ENCODE data around the gene RHEBL1.

RHEBL1 gene

DNA sequence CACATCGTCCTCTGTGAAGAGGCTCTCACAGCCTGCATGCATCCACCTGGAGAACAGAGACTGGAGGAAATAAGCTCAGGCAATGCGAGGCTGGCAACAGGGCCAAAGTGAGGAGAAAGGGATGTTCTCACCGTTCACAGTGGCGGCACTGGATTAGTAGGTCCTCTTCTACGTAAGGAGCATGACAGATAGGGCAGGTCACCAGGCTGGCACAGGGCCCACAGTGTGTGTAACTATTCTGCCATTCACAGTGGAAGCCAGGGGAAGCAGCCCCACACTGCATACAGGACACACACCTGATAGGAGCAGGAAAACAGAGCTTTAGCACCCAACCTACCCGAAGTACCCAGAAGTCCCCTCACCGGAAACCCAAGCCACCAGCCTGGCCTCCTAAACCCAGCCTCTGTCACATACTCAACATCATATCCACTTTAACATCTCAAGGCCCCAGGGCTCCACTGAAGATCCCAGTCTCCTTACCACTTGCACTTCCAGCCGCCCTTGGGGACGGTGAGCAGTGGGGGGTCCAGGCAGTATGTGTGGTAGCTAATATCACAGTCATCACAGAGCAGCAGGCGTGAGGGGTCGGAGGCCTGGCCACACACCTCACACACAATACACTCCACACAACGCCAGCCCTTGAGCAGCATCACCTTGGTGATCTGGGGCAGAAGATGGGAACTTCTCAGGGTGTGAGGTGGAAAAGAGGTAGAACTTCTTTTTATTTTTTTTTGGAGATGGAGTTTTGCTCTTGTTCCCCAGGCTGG is 23.5 kb downstream of the RHEBL1 start:
- Histone ChIP-seq H3K27ac (ENCODE audit: low read depth, low read length) (no peak overlapping the region), H3K4me3 (ENCODE audit: low read depth in 1 of 5, low read length in 5 of 5) (no peak overlapping the region), H3K4me1 (ENCODE audit: control insufficient read depth in 5 of 5, insufficient read depth in 5 of 5, low read length in 5 of 5) (no peaks in the 10 kb centered on the region), H3K36me3 (ENCODE audit: control insufficient read depth in 5 of 5, insufficient read depth in 5 of 5, low read length in 5 of 5) (peaks cover 7 to 100% (median 98%) of the 10 kb centered on the region in 5 donors), H3K27me3 (ENCODE audit: control insufficient read depth in 5 of 5, insufficient read depth in 4 of 5, low read length in 5 of 5) (no peaks in the 10 kb centered on the region), H3K9ac (ENCODE audit: low read length in 5 of 5) (no peak overlapping the region), H3K9me3 (ENCODE audit: control insufficient read depth in 5 of 5, low read length in 5 of 5) (no peaks in the 10 kb centered on the region)

DNA sequence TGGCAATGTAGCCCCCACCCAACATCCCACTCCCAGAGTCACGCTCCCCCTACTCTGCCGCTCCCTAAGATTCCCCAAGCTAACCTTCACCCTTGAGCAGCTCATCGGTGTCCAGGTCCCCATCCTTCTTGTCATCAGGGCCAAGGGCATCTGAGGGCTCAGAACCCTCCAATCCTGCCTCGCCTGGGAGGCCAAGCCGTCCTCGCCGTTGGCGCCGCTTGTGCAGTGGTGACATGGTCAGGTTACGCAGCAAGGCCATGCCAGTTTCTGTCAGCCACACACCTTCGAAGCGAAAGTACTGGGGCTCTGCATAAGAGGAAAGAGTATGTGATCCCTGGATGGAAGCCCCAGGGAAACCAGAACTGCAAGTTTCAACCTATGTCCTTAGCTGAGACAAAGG is 25.1 kb downstream of the RHEBL1 start:
- Histone ChIP-seq H3K36me3 (ENCODE audit: control insufficient read depth in 5 of 5, insufficient read depth in 5 of 5, low read length in 5 of 5) (peaks cover 7 to 100% (median 98%) of the 10 kb centered on the region in 5 donors), H3K27me3 (ENCODE audit: control insufficient read depth in 5 of 5, insufficient read depth in 4 of 5, low read length in 5 of 5) (no peaks in the 10 kb centered on the region), H3K4me3 (ENCODE audit: low read depth in 1 of 5, low read length in 5 of 5) (no peak overlapping the region), H3K27ac (ENCODE audit: low read depth, low read length) (no peak overlapping the region), H3K9me3 (ENCODE audit: control insufficient read depth in 5 of 5, low read length in 5 of 5) (no peaks in the 10 kb centered on the region), H3K9ac (ENCODE audit: low read length in 5 of 5) (peak overlapping the region in 1 of 5 donors; percentile 46), H3K4me1 (ENCODE audit: control insufficient read depth in 5 of 5, insufficient read depth in 5 of 5, low read length in 5 of 5) (no peaks in the 10 kb centered on the region)

DNA sequence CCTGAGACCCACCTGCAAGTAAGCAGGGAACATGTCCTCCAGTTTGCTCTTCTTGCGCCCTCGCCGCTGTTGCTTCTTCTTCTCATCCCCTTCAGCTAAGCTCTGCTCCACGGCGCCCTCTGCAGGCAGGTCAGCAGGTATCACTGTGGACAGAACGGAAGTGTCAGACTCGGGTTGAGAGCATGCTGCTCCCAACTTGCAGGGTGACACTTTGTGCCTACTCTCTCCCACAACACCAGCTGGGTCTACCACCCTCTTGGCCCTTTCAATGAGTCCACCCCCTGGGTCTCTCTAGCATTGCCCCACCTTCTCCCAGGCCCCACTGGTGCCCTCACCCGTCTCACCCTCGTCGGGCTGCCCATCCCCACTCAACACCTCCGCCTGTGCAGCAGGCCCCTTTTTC is 25.9 kb downstream of the RHEBL1 start:
- Histone ChIP-seq H3K27ac (ENCODE audit: low read depth, low read length) (no peak overlapping the region), H3K4me3 (ENCODE audit: low read depth in 1 of 5, low read length in 5 of 5) (no peak overlapping the region), H3K9ac (ENCODE audit: low read length in 5 of 5) (no peak overlapping the region), H3K4me1 (ENCODE audit: control insufficient read depth in 5 of 5, insufficient read depth in 5 of 5, low read length in 5 of 5) (no peaks in the 10 kb centered on the region), H3K27me3 (ENCODE audit: control insufficient read depth in 5 of 5, insufficient read depth in 4 of 5, low read length in 5 of 5) (no peaks in the 10 kb centered on the region), H3K36me3 (ENCODE audit: control insufficient read depth in 5 of 5, insufficient read depth in 5 of 5, low read length in 5 of 5) (peaks cover 7 to 100% (median 98%) of the 10 kb centered on the region in 5 donors), H3K9me3 (ENCODE audit: control insufficient read depth in 5 of 5, low read length in 5 of 5) (no peaks in the 10 kb centered on the region)

DNA sequence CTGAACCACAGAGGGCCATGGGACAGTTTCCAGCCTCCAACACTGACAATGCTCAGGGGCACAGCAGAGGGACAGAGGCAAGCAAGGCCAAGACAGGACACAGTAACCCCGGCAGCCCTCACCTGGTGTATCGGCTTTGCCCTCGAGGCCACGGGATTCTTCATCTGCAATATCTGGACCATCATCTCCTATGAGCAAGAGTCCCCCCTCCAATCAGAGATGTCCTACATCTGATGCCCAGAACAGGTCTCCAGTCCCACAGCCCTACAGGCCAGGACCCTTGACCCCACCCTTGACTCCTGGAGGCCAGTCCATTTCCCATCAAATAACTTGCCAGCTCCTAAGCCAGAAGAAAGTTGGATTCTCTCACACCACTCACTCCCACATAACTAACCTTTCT is 26.5 kb downstream of the RHEBL1 start:
- Histone ChIP-seq H3K9me3 (ENCODE audit: control insufficient read depth in 5 of 5, low read length in 5 of 5) (no peaks in the 10 kb centered on the region), H3K27me3 (ENCODE audit: control insufficient read depth in 5 of 5, insufficient read depth in 4 of 5, low read length in 5 of 5) (no peaks in the 10 kb centered on the region), H3K36me3 (ENCODE audit: control insufficient read depth in 5 of 5, insufficient read depth in 5 of 5, low read length in 5 of 5) (peaks cover 2 to 100% (median 98%) of the 10 kb centered on the region in 5 donors), H3K27ac (ENCODE audit: low read depth, low read length) (no peak overlapping the region), H3K4me1 (ENCODE audit: control insufficient read depth in 5 of 5, insufficient read depth in 5 of 5, low read length in 5 of 5) (no peaks in the 10 kb centered on the region), H3K4me3 (ENCODE audit: low read depth in 1 of 5, low read length in 5 of 5) (no peak overlapping the region), H3K9ac (ENCODE audit: low read length in 5 of 5) (no peak overlapping the region)

DNA sequence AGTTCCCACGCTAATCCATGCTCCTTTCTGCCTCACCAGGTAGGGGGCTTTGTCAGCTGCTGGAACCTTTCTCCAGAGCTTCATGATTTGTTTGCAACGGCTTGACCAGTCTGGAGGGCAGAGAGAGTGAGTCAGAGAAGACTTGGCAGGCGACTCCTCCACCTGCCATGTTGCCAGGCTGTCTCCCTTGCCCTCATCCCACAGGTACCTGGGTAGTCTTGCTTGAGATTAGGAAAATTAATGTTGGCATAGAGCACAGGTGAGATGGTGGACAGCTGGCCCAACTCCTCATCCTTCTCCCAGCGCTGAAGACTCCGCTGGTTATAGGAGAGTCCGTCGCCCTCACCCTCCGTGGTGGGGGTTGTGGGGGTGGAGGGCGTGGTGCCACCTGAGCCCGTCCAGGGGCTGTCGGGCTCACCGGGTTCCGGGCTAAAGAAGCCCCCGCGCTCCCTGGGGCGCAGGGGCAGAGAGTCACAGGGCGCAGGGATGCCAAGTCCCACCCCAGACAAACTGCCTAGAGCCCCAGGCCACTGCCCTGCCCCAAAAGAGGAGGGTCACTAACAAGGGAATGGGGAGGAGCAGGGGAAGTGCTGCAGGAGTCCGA is 27.8 kb downstream of the RHEBL1 start:
- Histone ChIP-seq H3K9ac (ENCODE audit: low read length in 5 of 5) (no peak overlapping the region), H3K36me3 (ENCODE audit: control insufficient read depth in 5 of 5, insufficient read depth in 5 of 5, low read length in 5 of 5) (peaks cover 0 to 100% (median 98%) of the 10 kb centered on the region in 5 donors)

DNA sequence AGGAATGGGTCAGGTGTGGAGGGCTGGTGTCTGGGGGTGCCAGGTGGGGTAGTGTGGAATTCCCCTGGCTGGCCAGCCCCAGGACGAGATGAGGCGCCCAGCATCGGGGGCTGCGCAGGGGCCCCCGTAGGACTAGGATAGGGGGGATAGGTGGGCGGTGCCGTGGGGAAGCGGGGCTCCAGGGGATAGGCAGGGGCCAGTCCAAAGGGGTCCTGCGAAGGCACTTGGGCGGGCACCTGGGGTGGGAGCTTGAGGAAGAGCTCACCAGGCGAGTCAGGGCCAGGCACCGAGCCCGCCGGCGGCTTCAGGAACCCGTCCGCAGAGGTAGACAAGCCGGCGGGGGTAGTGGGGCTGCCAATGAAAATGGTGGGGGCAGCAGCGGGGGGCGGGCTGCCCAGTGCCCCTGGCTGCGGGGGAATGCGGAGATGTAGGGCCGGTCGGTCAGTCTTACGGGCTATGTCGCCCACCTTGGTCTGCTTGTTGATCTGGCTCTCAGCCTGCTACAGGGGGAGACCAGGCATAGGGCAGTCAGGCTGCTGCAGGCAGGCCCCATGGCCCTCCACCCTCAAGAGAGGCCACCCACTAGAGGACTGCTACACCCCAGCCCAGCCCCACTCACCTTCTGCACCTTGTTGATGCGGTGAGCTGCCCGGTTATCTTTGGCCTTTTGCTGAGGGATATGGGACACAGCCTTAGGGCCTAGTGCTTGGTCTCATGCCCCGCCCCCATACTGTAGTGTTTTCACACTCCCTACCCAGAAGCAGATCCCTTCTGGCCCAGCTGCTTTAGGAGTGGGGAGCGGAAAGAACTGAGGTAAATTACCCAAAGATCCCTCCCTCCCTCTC is 28.5 kb downstream of the RHEBL1 start:
- Histone ChIP-seq H3K4me1 (ENCODE audit: control insufficient read depth in 5 of 5, insufficient read depth in 5 of 5, low read length in 5 of 5) (no peaks in the 10 kb centered on the region), H3K4me3 (ENCODE audit: low read depth in 1 of 5, low read length in 5 of 5) (no peak overlapping the region), H3K36me3 (ENCODE audit: control insufficient read depth in 5 of 5, insufficient read depth in 5 of 5, low read length in 5 of 5) (peaks cover 2 to 98% (median 97%) of the 10 kb centered on the region in 5 donors), H3K27ac (ENCODE audit: low read depth, low read length) (no peak overlapping the region), H3K27me3 (ENCODE audit: control insufficient read depth in 5 of 5, insufficient read depth in 4 of 5, low read length in 5 of 5) (no peaks in the 10 kb centered on the region), H3K9ac (ENCODE audit: low read length in 5 of 5) (no peak overlapping the region), H3K9me3 (ENCODE audit: control insufficient read depth in 5 of 5, low read length in 5 of 5) (no peaks in the 10 kb centered on the region)

More for the DNA sequence above, 27.8 kb downstream of the RHEBL1 start:
- no peak overlapping the region for H3K4me3 ChIP-seq (ENCODE audit: low read depth in 1 of 5, low read length in 5 of 5)
- H3K27ac ChIP-seq (ENCODE audit: low read depth, low read length) = no peak overlapping the region
- no peaks in the 10 kb centered on the region for H3K9me3 ChIP-seq (ENCODE audit: control insufficient read depth in 5 of 5, low read length in 5 of 5)
- H3K4me1 ChIP-seq (ENCODE audit: control insufficient read depth in 5 of 5, insufficient read depth in 5 of 5, low read length in 5 of 5) = no peaks in the 10 kb centered on the region
- H3K27me3 ChIP-seq (ENCODE audit: control insufficient read depth in 5 of 5, insufficient read depth in 4 of 5, low read length in 5 of 5) = no peaks in the 10 kb centered on the region

DNA sequence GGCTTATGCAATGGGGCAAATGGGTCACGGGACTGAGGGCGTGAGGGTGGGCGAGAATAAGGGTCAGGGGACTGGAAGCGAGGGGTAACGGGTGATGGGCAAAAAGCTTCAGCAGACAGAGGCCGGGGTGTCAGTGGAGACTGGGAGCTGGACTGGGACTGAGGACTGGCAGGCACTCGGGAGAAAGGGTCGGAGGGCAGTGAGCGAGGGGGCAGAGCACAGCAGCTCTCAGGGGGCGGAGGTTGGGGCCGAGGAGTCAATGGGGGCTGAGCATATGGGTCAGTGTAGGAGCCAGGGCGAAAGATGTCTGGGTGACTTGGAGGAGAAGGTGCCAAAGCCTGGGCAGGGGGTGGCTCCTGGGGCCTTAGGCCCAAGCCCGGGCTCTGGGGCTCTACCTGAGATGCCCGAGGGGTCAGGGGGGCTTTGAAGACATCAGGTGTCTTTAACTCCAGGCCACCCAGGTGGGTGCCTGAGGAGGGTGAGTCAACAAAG is 29.4 kb downstream of the RHEBL1 start:
- no peak overlapping the region for H3K9ac ChIP-seq (ENCODE audit: low read length in 5 of 5)
- H3K4me1 ChIP-seq (ENCODE audit: control insufficient read depth in 5 of 5, insufficient read depth in 5 of 5, low read length in 5 of 5) = no peaks in the 10 kb centered on the region
- peaks cover 2 to 93% (median 89%) of the 10 kb centered on the region in 5 donors for H3K36me3 ChIP-seq (ENCODE audit: control insufficient read depth in 5 of 5, insufficient read depth in 5 of 5, low read length in 5 of 5)
- H3K27me3 ChIP-seq (ENCODE audit: control insufficient read depth in 5 of 5, insufficient read depth in 4 of 5, low read length in 5 of 5) = no peaks in the 10 kb centered on the region
- no peak overlapping the region for H3K27ac ChIP-seq (ENCODE audit: low read depth, low read length)
- no peak overlapping the region for H3K4me3 ChIP-seq (ENCODE audit: low read depth in 1 of 5, low read length in 5 of 5)
- H3K9me3 ChIP-seq (ENCODE audit: control insufficient read depth in 5 of 5, low read length in 5 of 5) = no peaks in the 10 kb centered on the region

DNA sequence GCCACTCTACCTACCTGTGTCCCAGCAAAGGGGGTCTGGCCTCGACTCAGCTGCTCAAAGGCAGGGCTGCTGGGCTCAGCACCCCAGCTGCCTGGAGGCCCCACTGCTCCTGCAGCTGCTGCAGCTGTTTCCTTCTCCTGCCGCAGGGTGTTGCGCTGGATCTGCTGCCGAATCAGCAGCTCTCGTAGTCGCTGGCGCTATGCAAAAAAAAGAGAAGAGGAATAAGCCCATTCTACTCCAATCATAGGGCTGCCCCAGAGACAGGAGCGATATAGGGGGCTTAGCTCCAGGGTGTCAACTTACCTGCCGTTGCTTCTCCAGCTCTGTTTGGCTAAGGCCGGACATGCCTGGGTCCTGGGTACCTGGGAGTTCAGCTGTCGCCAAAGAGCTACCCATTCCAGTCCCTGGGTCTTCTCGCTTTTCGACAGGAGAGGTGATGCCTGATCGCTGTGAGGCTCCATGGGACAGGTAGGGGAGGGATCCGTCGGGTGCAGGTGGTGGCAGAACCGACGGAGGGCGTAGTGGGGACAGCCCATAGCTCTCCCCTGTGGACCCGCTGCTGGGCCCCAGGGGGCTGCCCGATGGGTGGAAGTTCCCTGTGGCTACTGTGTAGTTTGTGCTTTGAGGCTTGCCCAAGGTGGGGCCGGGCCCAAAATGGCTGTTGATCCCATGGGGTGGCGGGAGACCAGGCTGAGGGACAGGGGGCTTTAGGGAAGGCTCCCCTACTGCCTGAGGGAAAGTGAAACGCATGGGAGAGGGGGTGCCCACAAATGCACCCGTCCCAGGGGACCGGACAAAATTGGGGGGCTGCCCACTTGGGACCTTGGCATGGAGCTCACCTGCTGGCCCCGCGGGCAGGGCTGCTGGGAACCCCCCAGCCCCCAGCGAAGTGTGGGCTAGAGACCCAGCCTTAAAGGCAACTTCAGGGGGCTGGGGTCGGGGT is 30.1 kb downstream of the RHEBL1 start:
- Histone ChIP-seq H3K4me3 (ENCODE audit: low read depth in 1 of 5, low read length in 5 of 5) (no peak overlapping the region), H3K9me3 (ENCODE audit: control insufficient read depth in 5 of 5, low read length in 5 of 5) (no peaks in the 10 kb centered on the region), H3K9ac (ENCODE audit: low read length in 5 of 5) (no peak overlapping the region), H3K36me3 (ENCODE audit: control insufficient read depth in 5 of 5, insufficient read depth in 5 of 5, low read length in 5 of 5) (peaks cover 2 to 92% (median 89%) of the 10 kb centered on the region in 5 donors), H3K27me3 (ENCODE audit: control insufficient read depth in 5 of 5, insufficient read depth in 4 of 5, low read length in 5 of 5) (no peaks in the 10 kb centered on the region), H3K27ac (ENCODE audit: low read depth, low read length) (no peak overlapping the region), H3K4me1 (ENCODE audit: control insufficient read depth in 5 of 5, insufficient read depth in 5 of 5, low read length in 5 of 5) (no peaks in the 10 kb centered on the region)

DNA sequence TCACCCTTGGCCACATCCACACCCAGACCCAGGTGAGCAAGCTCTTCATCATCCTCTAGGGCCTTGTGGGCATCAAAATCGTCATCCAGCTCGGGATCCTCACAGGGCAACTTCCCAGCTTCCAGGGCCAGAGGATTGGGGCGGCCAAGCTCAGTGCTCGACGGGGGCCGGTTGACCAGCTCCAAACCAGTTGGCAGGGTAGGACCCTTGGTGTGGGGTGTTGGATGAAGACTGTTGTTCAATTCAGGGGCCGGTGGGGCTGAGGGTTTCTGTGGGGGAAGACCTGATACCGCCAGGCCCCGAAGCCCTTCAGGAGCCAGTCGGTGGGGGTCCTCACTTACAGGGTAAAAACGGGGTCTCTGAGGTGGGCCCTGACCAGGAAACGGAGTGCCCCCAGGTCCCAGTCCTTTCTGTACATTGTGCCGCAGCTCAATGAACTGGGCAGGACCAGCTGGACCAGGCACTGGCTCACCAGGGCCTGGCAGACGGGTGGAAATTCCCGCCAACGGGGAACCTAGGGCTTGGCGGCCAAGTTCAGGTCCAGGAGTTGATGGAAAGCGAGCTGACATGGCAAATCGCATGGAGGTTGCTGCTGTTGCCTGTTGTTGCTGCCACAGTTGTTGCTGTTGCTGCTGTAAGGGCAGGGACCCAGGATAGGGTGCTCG is 31.4 kb downstream of the RHEBL1 start:
- H3K4me3 ChIP-seq (ENCODE audit: low read depth in 1 of 5, low read length in 5 of 5) = no peak overlapping the region
- no peaks in the 10 kb centered on the region for H3K4me1 ChIP-seq (ENCODE audit: control insufficient read depth in 5 of 5, insufficient read depth in 5 of 5, low read length in 5 of 5)
- H3K27me3 ChIP-seq (ENCODE audit: control insufficient read depth in 5 of 5, insufficient read depth in 4 of 5, low read length in 5 of 5) = no peaks in the 10 kb centered on the region
- no peak overlapping the region for H3K9ac ChIP-seq (ENCODE audit: low read length in 5 of 5)
- peaks cover 2 to 92% (median 89%) of the 10 kb centered on the region in 5 donors for H3K36me3 ChIP-seq (ENCODE audit: control insufficient read depth in 5 of 5, insufficient read depth in 5 of 5, low read length in 5 of 5)
- H3K9me3 ChIP-seq (ENCODE audit: control insufficient read depth in 5 of 5, low read length in 5 of 5) = no peaks in the 10 kb centered on the region
- H3K27ac ChIP-seq (ENCODE audit: low read depth, low read length) = no peak overlapping the region

Data from subcutaneous abdominal adipose tissue (tissue), 5 donors.